GM23338 (cell line): ENCODE results near the gene RHBDF2. TPM values are rescaled to one million over a fixed set of nuclear protein-coding genes. Genes with fewer than 3 reads are reported as not detected.

ENCODE experiments used
- ATAC-seq: fragments of 200-7000 bp; cut with Tn5 transposase; 3 replicates; pipeline ENCODE4 v1.9.1; 2020
- DNase-seq: peaks from one replicate; pipeline ENCODE4 v3.0.0-alpha.2; 2015; ENCODE audit warnings: low spot score
- H2AFZ ChIP-seq: fragments of 200-600 bp; sonication (generic); 2 replicates; pipeline ENCODE4 v1.8.0; 2016; ENCODE audit warnings: antibody characterized with exemption, mild to moderate bottlenecking, moderate library complexity
- H3F3A ChIP-seq: fragments of 200-600 bp; sonication (generic); replicated peaks from 2 replicates; pipeline ENCODE4 v1.8.0; 2017; ENCODE audit warnings: antibody characterized with exemption, mixed run types, low read depth
- H3K27ac ChIP-seq: fragments of 200-600 bp; sonication (generic); 2 replicates; pipeline ENCODE4 v1.6.1; 2016; ENCODE audit warnings: low read depth
- H3K27me3 ChIP-seq: fragments of 200-600 bp; sonication (generic); 2 replicates; pipeline ENCODE4 v1.8.0; 2016; ENCODE audit warnings: mild to moderate bottlenecking, mixed run types, moderate library complexity; ENCODE audit not compliant: insufficient read depth
- H3K36me3 ChIP-seq: fragments of 200-600 bp; sonication (generic); 2 replicates; pipeline ENCODE4 v1.8.0; 2016; ENCODE audit warnings: mild to moderate bottlenecking; ENCODE audit not compliant: insufficient read depth
- H3K4me1 ChIP-seq: fragments of 200-600 bp; sonication (generic); 2 replicates; pipeline ENCODE4 v1.8.0; 2016; ENCODE audit warnings: mild to moderate bottlenecking, moderate library complexity; ENCODE audit not compliant: insufficient read depth
- H3K4me2 ChIP-seq: fragments of 200-600 bp; sonication (generic); 2 replicates; pipeline ENCODE4 v1.7.1; 2017; ENCODE audit warnings: mixed run types
- H3K4me3 ChIP-seq: fragments of 200-600 bp; sonication (generic); 2 replicates; pipeline ENCODE4 v1.6.1; 2016; ENCODE audit warnings: mixed run types
- H3K79me2 ChIP-seq: fragments of 200-600 bp; sonication (generic); replicated peaks from 2 replicates; pipeline ENCODE4 v1.8.0; 2017; ENCODE audit warnings: mild to moderate bottlenecking; ENCODE audit not compliant: insufficient read depth
- H3K9me2 ChIP-seq: fragments of 200-600 bp; sonication (generic); 2 replicates; pipeline ENCODE4 v1.8.0; 2017; ENCODE audit not compliant: insufficient read depth
- H4K20me1 ChIP-seq: fragments of 200-600 bp; sonication (generic); replicated peaks from 2 replicates; pipeline ENCODE4 v1.8.0; 2017; ENCODE audit warnings: mild to moderate bottlenecking; ENCODE audit not compliant: insufficient read depth
- H3K27ac Mint-ChIP-seq: 2 replicates; pipeline ENCODE4 v1.8.0; 2020; ENCODE audit warnings: inconsistent platforms, mild to moderate bottlenecking, moderate library complexity, mixed read lengths
- H3K27me3 Mint-ChIP-seq: 3 replicates; pipeline ENCODE4 v1.8.0; 2022; ENCODE audit warnings: low read depth, mild to moderate bottlenecking, moderate library complexity, mixed read lengths, inconsistent platforms; ENCODE audit not compliant: insufficient read depth, poor library complexity
- H3K36me3 Mint-ChIP-seq: 3 replicates; pipeline ENCODE4 v1.8.0; 2021; ENCODE audit warnings: low read depth, mild to moderate bottlenecking, inconsistent platforms, moderate library complexity, mixed read lengths
- H3K4me1 Mint-ChIP-seq: 3 replicates; pipeline ENCODE4 v1.8.0; 2020; ENCODE audit warnings: mild to moderate bottlenecking, inconsistent platforms, mixed read lengths
- H3K4me3 Mint-ChIP-seq: 3 replicates; pipeline ENCODE4 v1.8.0; 2021; ENCODE audit warnings: moderate library complexity, mild to moderate bottlenecking, inconsistent platforms, mixed read lengths
- H3K9me3 Mint-ChIP-seq: 3 replicates; pipeline ENCODE4 v1.8.0; 2020; ENCODE audit warnings: moderate library complexity, mild to moderate bottlenecking, inconsistent platforms, mixed read lengths
- EZH2phosphoT487 ChIP-seq: fragments of 200-600 bp; sonication (generic); IDR thresholded peaks from one replicate; pipeline ENCODE4 v1.8.1; 2018; ENCODE audit warnings: antibody characterized with exemption; ENCODE audit not compliant: unreplicated experiment
- POLR2AphosphoS5 ChIP-seq: IDR thresholded peaks from 2 replicates; pipeline ENCODE4 v1.6.1; 2016; ENCODE audit warnings: antibody characterized with exemption, low read depth
- polyA plus RNA-seq: library from polyadenylated mRNA; unstranded; fragments of >200 nt; fragmentation: Nextera tagmentation; extraction: Ambion mirVana; gene quantifications from 2 replicates; pipeline ENCODE4 v1.2.1, GENCODE V29; 2016
- total RNA-seq: library from RNA; depleted of rRNA; stranded (reverse); fragments of >200 nt; shearing (Covaris generic); gene quantifications from 2 replicates; pipeline ENCODE4 v1.2.3, GENCODE V29; 2014
- TF ChIP-seq, protein P1 (sequence below), 2 experiments: fragments of 200-600 bp in 1 of 2; sonication (generic) in 1 of 2; conservative IDR thresholded peaks; 2 replicates each; pipeline versions ENCODE4 v1.5.1 to v1.6.1; 2016 to 2017; ENCODE audit warnings: antibody characterized with exemption in 2 of 2, low read depth in 2 of 2, mild to moderate bottlenecking in 2 of 2, moderate library complexity in 1 of 2
- TF ChIP-seq, protein P2 (sequence below): IDR thresholded peaks from one replicate; pipeline ENCODE4 v1.6.1; 2018; ENCODE audit warnings: antibody characterized with exemption; ENCODE audit not compliant: unreplicated experiment
- TF ChIP-seq, protein P3 (sequence below): fragments of 250-450 bp; sonication (Bioruptor Pico); IDR thresholded peaks from 2 replicates; pipeline ENCODE4 v1.5.0; 2020; ENCODE audit warnings: mild to moderate bottlenecking, moderate library complexity

Gene RHBDF2
- total and polyA plus RNA-seq, 2 experiments from 2014 or later = 9.4 to 29.5 TPM

DNA sequence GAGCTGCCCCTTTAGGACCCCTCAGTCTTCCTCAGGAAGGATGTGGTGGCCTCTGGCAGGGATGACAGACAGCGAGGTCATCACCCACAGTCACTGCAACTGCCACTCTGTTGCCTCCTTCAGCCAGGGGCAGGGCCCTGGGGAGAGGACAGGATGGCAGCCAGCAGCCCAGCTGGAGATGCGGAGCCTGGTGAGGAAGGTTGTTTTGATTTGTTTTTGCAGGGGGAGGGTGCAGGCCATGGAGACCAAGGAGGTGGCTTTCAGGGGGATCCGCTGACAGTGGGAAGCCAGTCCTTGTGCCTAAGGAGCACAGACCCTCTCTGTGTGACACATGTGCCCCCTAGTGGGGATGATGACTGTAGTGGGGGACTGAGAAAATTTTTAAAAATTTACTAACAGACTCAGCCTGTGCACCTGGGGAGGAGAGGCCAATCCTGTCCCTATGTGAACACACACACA, 46.0 kb upstream of the RHBDF2 start:
- Histone ChIP-seq H3K4me2 (no peak overlapping the region), H4K20me1 (no peaks in the 10 kb centered on the region), H3K27me3 (no peaks in the 10 kb centered on the region), H3K36me3 (no peaks in the 10 kb centered on the region), H3K79me2 (no peaks in the 10 kb centered on the region), H3K9me2 (no peaks in the 10 kb centered on the region), H2AFZ (no peak overlapping the region), H3K4me3 (no peak overlapping the region), H3K27ac (no peak overlapping the region), H3F3A (no peaks in the 10 kb centered on the region; the same call in 1 of the 2 replicates), H3K4me1 (peaks cover 15% of the 10 kb centered on the region; the same call in 1 of the 2 replicates)
- ATAC-seq (peak; percentile 76), DNase-seq (peak; percentile 92)
- peaks cover 19% of the 10 kb centered on the region for H3K27me3 Mint-ChIP-seq
- H3K4me1 Mint-ChIP-seq = peaks cover 24% of the 10 kb centered on the region
- no peak overlapping the region for H3K4me3 Mint-ChIP-seq
- no peak for TF ChIP-seq EZH2phosphoT487
- TF ChIP-seq, protein P1, sequence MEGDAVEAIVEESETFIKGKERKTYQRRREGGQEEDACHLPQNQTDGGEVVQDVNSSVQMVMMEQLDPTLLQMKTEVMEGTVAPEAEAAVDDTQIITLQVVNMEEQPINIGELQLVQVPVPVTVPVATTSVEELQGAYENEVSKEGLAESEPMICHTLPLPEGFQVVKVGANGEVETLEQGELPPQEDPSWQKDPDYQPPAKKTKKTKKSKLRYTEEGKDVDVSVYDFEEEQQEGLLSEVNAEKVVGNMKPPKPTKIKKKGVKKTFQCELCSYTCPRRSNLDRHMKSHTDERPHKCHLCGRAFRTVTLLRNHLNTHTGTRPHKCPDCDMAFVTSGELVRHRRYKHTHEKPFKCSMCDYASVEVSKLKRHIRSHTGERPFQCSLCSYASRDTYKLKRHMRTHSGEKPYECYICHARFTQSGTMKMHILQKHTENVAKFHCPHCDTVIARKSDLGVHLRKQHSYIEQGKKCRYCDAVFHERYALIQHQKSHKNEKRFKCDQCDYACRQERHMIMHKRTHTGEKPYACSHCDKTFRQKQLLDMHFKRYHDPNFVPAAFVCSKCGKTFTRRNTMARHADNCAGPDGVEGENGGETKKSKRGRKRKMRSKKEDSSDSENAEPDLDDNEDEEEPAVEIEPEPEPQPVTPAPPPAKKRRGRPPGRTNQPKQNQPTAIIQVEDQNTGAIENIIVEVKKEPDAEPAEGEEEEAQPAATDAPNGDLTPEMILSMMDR (conservative IDR thresholded peaks at IDR 0.05; ENCODE audit: low read depth in 2 of 2) = peak; percentile 70 to 90
- TF ChIP-seq, protein P2, sequence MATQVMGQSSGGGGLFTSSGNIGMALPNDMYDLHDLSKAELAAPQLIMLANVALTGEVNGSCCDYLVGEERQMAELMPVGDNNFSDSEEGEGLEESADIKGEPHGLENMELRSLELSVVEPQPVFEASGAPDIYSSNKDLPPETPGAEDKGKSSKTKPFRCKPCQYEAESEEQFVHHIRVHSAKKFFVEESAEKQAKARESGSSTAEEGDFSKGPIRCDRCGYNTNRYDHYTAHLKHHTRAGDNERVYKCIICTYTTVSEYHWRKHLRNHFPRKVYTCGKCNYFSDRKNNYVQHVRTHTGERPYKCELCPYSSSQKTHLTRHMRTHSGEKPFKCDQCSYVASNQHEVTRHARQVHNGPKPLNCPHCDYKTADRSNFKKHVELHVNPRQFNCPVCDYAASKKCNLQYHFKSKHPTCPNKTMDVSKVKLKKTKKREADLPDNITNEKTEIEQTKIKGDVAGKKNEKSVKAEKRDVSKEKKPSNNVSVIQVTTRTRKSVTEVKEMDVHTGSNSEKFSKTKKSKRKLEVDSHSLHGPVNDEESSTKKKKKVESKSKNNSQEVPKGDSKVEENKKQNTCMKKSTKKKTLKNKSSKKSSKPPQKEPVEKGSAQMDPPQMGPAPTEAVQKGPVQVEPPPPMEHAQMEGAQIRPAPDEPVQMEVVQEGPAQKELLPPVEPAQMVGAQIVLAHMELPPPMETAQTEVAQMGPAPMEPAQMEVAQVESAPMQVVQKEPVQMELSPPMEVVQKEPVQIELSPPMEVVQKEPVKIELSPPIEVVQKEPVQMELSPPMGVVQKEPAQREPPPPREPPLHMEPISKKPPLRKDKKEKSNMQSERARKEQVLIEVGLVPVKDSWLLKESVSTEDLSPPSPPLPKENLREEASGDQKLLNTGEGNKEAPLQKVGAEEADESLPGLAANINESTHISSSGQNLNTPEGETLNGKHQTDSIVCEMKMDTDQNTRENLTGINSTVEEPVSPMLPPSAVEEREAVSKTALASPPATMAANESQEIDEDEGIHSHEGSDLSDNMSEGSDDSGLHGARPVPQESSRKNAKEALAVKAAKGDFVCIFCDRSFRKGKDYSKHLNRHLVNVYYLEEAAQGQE = no peak
- no peak overlapping the region for H3K27ac Mint-ChIP-seq
- no peaks in the 10 kb centered on the region for H3K9me3 Mint-ChIP-seq
- no peaks in the 10 kb centered on the region for H3K36me3 Mint-ChIP-seq

DNA sequence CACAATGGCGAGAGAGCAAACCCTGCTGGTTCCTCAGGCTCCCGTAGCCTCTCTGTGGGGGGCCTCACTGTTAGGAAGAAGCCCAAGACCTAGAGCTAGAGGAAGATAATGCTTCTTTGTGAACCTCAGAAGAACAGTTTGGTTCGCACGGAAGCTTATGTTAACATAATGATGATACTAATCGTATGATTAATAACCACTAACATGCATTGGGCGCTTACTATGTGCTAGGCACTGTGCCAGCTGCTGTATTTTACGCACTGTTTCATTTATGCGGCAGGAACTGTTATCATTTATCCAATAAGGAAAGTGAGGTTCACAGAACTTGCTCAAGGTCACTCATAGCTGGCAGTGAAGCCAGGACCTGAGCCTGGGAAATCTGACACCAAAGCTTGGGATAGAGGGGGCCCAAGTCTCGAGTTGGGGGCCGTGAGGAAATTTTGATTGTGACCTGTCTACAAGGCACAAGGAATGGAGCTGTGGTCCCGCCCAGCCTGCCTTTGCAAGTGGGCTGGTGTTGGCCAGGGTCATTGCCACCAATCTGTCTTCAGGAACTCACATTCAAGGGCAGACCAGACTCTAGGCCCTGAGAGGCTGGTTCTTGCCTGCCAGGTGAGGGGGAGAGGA, 45.4 kb upstream of the RHBDF2 start:
- Mint-ChIP-seq H3K36me3 (no peaks in the 10 kb centered on the region), H3K4me3 (no peak overlapping the region), H3K9me3 (no peaks in the 10 kb centered on the region), H3K4me1 (peaks cover 27% of the 10 kb centered on the region), H3K27me3 (peaks cover 23% of the 10 kb centered on the region), H3K27ac (no peak overlapping the region)
- H3F3A ChIP-seq = no peaks in the 10 kb centered on the region; the same call in 1 of the 2 replicates
- no peaks in the 10 kb centered on the region for H3K79me2 ChIP-seq
- no peak overlapping the region for H3K4me3 ChIP-seq
- DNase-seq (peak; percentile 24), ATAC-seq (no peak)
- no peaks in the 10 kb centered on the region for H3K9me2 ChIP-seq
- H3K4me1 ChIP-seq = peaks cover 15% of the 10 kb centered on the region; the same call in 1 of the 2 replicates
- no peaks in the 10 kb centered on the region for H3K27me3 ChIP-seq
- no peak overlapping the region for H3K4me2 ChIP-seq
- no peak overlapping the region for H2AFZ ChIP-seq
- H3K27ac ChIP-seq = no peak overlapping the region
- no peaks in the 10 kb centered on the region for H4K20me1 ChIP-seq
- H3K36me3 ChIP-seq = no peaks in the 10 kb centered on the region
- TF ChIP-seq, protein P1 (conservative IDR thresholded peaks at IDR 0.05; ENCODE audit: low read depth in 2 of 2) = no peak
- TF ChIP-seq POLR2AphosphoS5 = no peak
- TF ChIP-seq, protein P3, sequence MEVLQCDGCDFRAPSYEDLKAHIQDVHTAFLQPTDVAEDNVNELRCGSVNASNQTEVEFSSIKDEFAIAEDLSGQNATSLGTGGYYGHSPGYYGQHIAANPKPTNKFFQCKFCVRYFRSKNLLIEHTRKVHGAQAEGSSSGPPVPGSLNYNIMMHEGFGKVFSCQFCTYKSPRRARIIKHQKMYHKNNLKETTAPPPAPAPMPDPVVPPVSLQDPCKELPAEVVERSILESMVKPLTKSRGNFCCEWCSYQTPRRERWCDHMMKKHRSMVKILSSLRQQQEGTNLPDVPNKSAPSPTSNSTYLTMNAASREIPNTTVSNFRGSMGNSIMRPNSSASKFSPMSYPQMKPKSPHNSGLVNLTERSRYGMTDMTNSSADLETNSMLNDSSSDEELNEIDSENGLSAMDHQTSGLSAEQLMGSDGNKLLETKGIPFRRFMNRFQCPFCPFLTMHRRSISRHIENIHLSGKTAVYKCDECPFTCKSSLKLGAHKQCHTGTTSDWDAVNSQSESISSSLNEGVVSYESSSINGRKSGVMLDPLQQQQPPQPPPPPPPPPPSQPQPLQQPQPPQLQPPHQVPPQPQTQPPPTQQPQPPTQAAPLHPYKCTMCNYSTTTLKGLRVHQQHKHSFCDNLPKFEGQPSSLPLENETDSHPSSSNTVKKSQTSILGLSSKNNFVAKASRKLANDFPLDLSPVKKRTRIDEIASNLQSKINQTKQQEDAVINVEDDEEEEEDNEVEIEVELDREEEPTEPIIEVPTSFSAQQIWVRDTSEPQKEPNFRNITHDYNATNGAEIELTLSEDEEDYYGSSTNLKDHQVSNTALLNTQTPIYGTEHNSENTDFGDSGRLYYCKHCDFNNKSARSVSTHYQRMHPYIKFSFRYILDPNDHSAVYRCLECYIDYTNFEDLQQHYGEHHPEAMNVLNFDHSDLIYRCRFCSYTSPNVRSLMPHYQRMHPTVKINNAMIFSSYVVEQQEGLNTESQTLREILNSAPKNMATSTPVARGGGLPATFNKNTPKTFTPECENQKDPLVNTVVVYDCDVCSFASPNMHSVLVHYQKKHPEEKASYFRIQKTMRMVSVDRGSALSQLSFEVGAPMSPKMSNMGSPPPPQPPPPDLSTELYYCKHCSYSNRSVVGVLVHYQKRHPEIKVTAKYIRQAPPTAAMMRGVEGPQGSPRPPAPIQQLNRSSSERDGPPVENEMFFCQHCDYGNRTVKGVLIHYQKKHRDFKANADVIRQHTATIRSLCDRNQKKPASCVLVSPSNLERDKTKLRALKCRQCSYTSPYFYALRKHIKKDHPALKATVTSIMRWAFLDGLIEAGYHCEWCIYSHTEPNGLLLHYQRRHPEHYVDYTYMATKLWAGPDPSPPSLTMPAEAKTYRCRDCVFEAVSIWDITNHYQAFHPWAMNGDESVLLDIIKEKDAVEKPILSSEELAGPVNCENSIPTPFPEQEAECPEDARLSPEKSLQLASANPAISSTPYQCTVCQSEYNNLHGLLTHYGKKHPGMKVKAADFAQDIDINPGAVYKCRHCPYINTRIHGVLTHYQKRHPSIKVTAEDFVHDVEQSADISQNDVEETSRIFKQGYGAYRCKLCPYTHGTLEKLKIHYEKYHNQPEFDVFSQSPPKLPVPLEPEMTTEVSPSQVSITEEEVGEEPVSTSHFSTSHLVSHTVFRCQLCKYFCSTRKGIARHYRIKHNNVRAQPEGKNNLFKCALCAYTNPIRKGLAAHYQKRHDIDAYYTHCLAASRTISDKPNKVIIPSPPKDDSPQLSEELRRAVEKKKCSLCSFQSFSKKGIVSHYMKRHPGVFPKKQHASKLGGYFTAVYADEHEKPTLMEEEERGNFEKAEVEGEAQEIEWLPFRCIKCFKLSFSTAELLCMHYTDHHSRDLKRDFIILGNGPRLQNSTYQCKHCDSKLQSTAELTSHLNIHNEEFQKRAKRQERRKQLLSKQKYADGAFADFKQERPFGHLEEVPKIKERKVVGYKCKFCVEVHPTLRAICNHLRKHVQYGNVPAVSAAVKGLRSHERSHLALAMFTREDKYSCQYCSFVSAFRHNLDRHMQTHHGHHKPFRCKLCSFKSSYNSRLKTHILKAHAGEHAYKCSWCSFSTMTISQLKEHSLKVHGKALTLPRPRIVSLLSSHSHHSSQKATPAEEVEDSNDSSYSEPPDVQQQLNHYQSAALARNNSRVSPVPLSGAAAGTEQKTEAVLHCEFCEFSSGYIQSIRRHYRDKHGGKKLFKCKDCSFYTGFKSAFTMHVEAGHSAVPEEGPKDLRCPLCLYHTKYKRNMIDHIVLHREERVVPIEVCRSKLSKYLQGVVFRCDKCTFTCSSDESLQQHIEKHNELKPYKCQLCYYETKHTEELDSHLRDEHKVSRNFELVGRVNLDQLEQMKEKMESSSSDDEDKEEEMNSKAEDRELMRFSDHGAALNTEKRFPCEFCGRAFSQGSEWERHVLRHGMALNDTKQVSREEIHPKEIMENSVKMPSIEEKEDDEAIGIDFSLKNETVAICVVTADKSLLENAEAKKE (CRISPR knock-in tag) = no peak
